OCI-LY3 (cell line): ENCODE measurements around the gene TMEM88.

Experiments
- CTCF ChIP-seq: fragments of 200-600, 300-600 bp; sonication (generic); IDR thresholded peaks from 2 replicates; pipeline ENCODE4 v1.5.1; 2014; ENCODE audit warnings: antibody characterized with exemption, low read length, low read depth
- EZH2phosphoT487 ChIP-seq: fragments of 200-600 bp; shearing (Covaris generic); IDR thresholded peaks from 2 replicates; pipeline ENCODE4 v1.6.1; 2018; ENCODE audit warnings: antibody characterized with exemption, mixed run types, low read depth

- TF ChIP-seq EZH2phosphoT487: no peak
- TF ChIP-seq CTCF: no peak
These were observed 21.7 kb upstream of the TMEM88 start for GRCh38 chr17:7833011-7833794.
